HEK293 (cell line): ENCODE measurements around the gene RGL3.

ENCODE experiments used
- CTCF ChIP-seq: fragments of 450-650 bp; formaldehyde crosslinking; IDR thresholded peaks from 2 replicates; pipeline ENCODE4 v1.5.1; 2016; ENCODE audit warnings: missing biosample characterization, missing genetic modification characterization
- YY2 ChIP-seq: fragments of 450-650 bp; formaldehyde crosslinking; IDR thresholded peaks from 2 replicates; pipeline ENCODE4 v1.5.1; 2016; ENCODE audit warnings: missing biosample characterization, missing genetic modification characterization
- ZNF561 ChIP-seq: fragments of 450-650 bp; IDR thresholded peaks from 2 replicates; pipeline ENCODE4 v1.5.1; 2018; ENCODE audit warnings: missing biosample characterization, missing genetic modification characterization, borderline replicate concordance
- ZNF76 ChIP-seq: fragments of 450-650 bp; formaldehyde crosslinking; IDR thresholded peaks from 2 replicates; pipeline ENCODE4; 2016; ENCODE audit warnings: low read depth, missing biosample characterization, missing genetic modification characterization, borderline replicate concordance
- ZNF776 ChIP-seq: fragments of 450-650 bp; formaldehyde crosslinking; IDR thresholded peaks from 2 replicates; pipeline ENCODE4 v1.5.0; 2017; ENCODE audit warnings: missing biosample characterization, missing genetic modification characterization, borderline replicate concordance

- TF ChIP-seq ZNF561 (no peak), CTCF (tag by site-specific recombination) (no peak), YY2 (no peak), ZNF76 (tag by site-specific recombination) (no peak), ZNF776 (tag by site-specific recombination) (no peak)
Measured at GRCh38 chr19:11379857-11380350, 39.2 kb downstream of the RGL3 start.
